CD4-positive, alpha-beta T cell (primary cell): Measurements from ENCODE around the gene DRC7. TPM values are rescaled to one million over a fixed set of nuclear protein-coding genes. Genes with fewer than 3 reads are reported as not detected.

Experiments
- ATAC-seq: fragments of 200-7000 bp; cut with Tn5 transposase; one replicate; pipeline ENCODE4 v1.10.0; 2022; ENCODE audit warnings: mild to moderate bottlenecking; ENCODE audit not compliant: poor library complexity
- CTCF ChIA-PET: fragments of 350-600 bp; sonication (Branson Sonifier 250); formaldehyde crosslinking; loops from one replicate; lab custom pipeline; 2021; ENCODE audit warnings: antibody characterized with exemption, inconsistent platforms; lab: Charles Lee
- POLR2A ChIA-PET: fragments of 350-600 bp; sonication (Branson Sonifier 250); formaldehyde crosslinking; loops from one replicate; lab custom pipeline; 2021; ENCODE audit warnings: antibody characterized with exemption, inconsistent platforms; lab: Charles Lee
- DNase-seq, 14 experiments: peaks; one replicate each; pipeline ENCODE4 v3.0.0-alpha.2; 2013 to 2020; ENCODE audit warnings: mixed read lengths in 2 of 14
- H3K27ac ChIP-seq, 2 donors: one replicate each; pipeline versions ENCODE4 v1.5.1 to v1.7.0; 2013; ENCODE audit warnings: low read length in 2 of 2, low read depth in 1 of 2, mild to moderate bottlenecking in 1 of 2
- H3K27me3 ChIP-seq, 2 experiments: 1 replicate in 1 of 2; 2 replicates in 1 of 2; pipeline versions ENCODE4 v1.6.1 to v1.7.0; 2013; ENCODE audit warnings: low read length in 2 of 2, control low read depth in 1 of 2, mild to moderate bottlenecking in 1 of 2, moderate library complexity in 1 of 2; ENCODE audit not compliant: insufficient read depth in 2 of 2, control insufficient read depth in 1 of 2
- H3K36me3 ChIP-seq: one replicate; pipeline ENCODE4 v1.6.1; 2013; ENCODE audit warnings: low read length, control low read depth; ENCODE audit not compliant: insufficient read depth
- H3K4me1 ChIP-seq: one replicate; pipeline ENCODE4 v1.6.1; 2013; ENCODE audit warnings: low read length, control low read depth; ENCODE audit not compliant: insufficient read depth
- H3K4me3 ChIP-seq: one replicate; pipeline ENCODE4 v1.5.1; 2013; ENCODE audit warnings: mild to moderate bottlenecking, low read length, moderate library complexity
- H3K9me3 ChIP-seq, 2 experiments: 1 replicate in 1 of 2; 2 replicates in 1 of 2; pipeline versions ENCODE4 v1.6.1 to v1.7.0; 2013; ENCODE audit warnings: low read length in 2 of 2, mild to moderate bottlenecking in 2 of 2, control low read depth in 1 of 2, moderate library complexity in 1 of 2; ENCODE audit not compliant: control insufficient read depth in 1 of 2, insufficient read depth in 1 of 2
- H3K27ac Mint-ChIP-seq: one replicate; pipeline ENCODE4 v1.8.0; 2020; ENCODE audit warnings: mixed read lengths
- H3K27me3 Mint-ChIP-seq: one replicate; pipeline ENCODE4 v1.8.0; 2021; ENCODE audit warnings: mixed read lengths
- H3K36me3 Mint-ChIP-seq: one replicate; pipeline ENCODE4 v1.8.0; 2021; ENCODE audit warnings: low read depth, mixed read lengths
- H3K4me1 Mint-ChIP-seq: one replicate; pipeline ENCODE4 v1.8.0; 2021; ENCODE audit warnings: low read depth, mixed read lengths
- H3K4me3 Mint-ChIP-seq: one replicate; pipeline ENCODE4 v1.8.0; 2020; ENCODE audit warnings: mild to moderate bottlenecking, mixed read lengths
- H3K9me3 Mint-ChIP-seq: one replicate; pipeline ENCODE4 v1.8.0; 2020; ENCODE audit warnings: mixed read lengths
- CTCF ChIP-seq: fragments of 200-600 bp; IDR thresholded peaks from one replicate; pipeline ENCODE4 v1.8.0; 2022; ENCODE audit warnings: antibody characterized with exemption, mild to moderate bottlenecking
- intact Hi-C, 2 experiments: fragments of 100-400 bp; cut with DNase I in 1 of 2; cut with micrococcal nuclease in 1 of 2; formaldehyde crosslinking; loops; one replicate each; pipeline versions ENCODE4 v1.15.1 to v1.9.0; 2023 to 2025; cut with DNase I, micrococcal nuclease
- total RNA-seq, 174 experiments: library from RNA in 2 of 174; stranded (reverse) in 2 of 174; gene quantifications; one replicate each; pipeline ENCODE4 v1.2.3 and lab custom pipeline; 2021 to 2026

The DRC7 gene
- total RNA-seq, 2 experiments from 2014 or later = not detected

- Mint-ChIP-seq H3K9me3 (no peaks in the 10 kb centered on the region), H3K27me3 (no peaks in the 10 kb centered on the region), H3K27ac (no peak overlapping the region), H3K4me1 (no peaks in the 10 kb centered on the region), H3K36me3 (peaks cover 4% of the 10 kb centered on the region), H3K4me3 (no peak overlapping the region)
- intact Hi-C loops = loop anchor here (2.0 to 10.0 kb wide), 4 partner anchors 107 to 729 kb away; no protein-coding TSS in a partner anchor
- ATAC-seq (no peak), DNase-seq (no peak)
- Histone ChIP-seq H3K4me1 (peaks cover 15% of the 10 kb centered on the region), H3K36me3 (peaks cover 9% of the 10 kb centered on the region), H3K9me3 (no peaks in the 10 kb centered on the region), H3K27me3 (no peaks in the 10 kb centered on the region), H3K27ac (no peak overlapping the region), H3K4me3 (no peak overlapping the region)
- CTCF ChIA-PET = interaction anchor here (0.8 to 1.3 kb wide), 2 partner anchors 19 to 37 kb away, joined by 3 read pairs; no protein-coding TSS in a partner anchor
- POLR2A ChIA-PET = interaction anchor here (0.6 kb wide), 1 partner anchor 22 kb away, joined by 3 read pairs; the partner anchor contains the start of gene KATNB1
- TF ChIP-seq CTCF = no peak
Observed at GRCh38 chr16:57757883-57758282, 63.3 kb downstream of the DRC7 start.

- DNase-seq (peak in 1 of 14 experiments; percentile 21), ATAC-seq (no peak)
- H3K27ac Mint-ChIP-seq = no peak overlapping the region
Observed at GRCh38 chr16:57758331-57759117, 63.9 kb downstream of the DRC7 start.

GRCh38 chr16:57759131-57759530, 64.5 kb downstream of the DRC7 start:
- DNase-seq (no peak), ATAC-seq (no peak)
- H3K27ac ChIP-seq = no peak overlapping the region
- Mint-ChIP-seq H3K36me3 (peaks cover 4% of the 10 kb centered on the region), H3K9me3 (no peaks in the 10 kb centered on the region), H3K27ac (no peak overlapping the region), H3K27me3 (no peaks in the 10 kb centered on the region), H3K4me3 (no peak overlapping the region), H3K4me1 (no peaks in the 10 kb centered on the region)
- H3K36me3 ChIP-seq = peaks cover 2% of the 10 kb centered on the region
- POLR2A ChIA-PET = no interaction called here
- no peak for TF ChIP-seq CTCF
- H3K27me3 ChIP-seq = no peaks in the 10 kb centered on the region
- H3K4me1 ChIP-seq = peaks cover 15% of the 10 kb centered on the region
- no peaks in the 10 kb centered on the region for H3K9me3 ChIP-seq
- CTCF ChIA-PET = no interaction called here
- intact Hi-C loops = loop anchor here (5.0 to 10.0 kb wide), 3 partner anchors 106 to 728 kb away; no protein-coding TSS in a partner anchor
- H3K4me3 ChIP-seq = no peak overlapping the region

More at GRCh38 chr16:57758331-57759117, 63.9 kb downstream of the DRC7 start:
- Mint-ChIP-seq H3K36me3 (peaks cover 4% of the 10 kb centered on the region), H3K27me3 (no peaks in the 10 kb centered on the region), H3K4me3 (no peak overlapping the region), H3K9me3 (no peaks in the 10 kb centered on the region), H3K4me1 (no peaks in the 10 kb centered on the region)
- POLR2A ChIA-PET = no interaction called here
- Histone ChIP-seq H3K36me3 (peaks cover 6% of the 10 kb centered on the region), H3K4me3 (no peak overlapping the region), H3K4me1 (peaks cover 15% of the 10 kb centered on the region), H3K27ac (no peak overlapping the region), H3K27me3 (no peaks in the 10 kb centered on the region), H3K9me3 (no peaks in the 10 kb centered on the region)
- CTCF ChIA-PET = no interaction called here
- intact Hi-C loops = loop anchor here (5.0 to 10.0 kb wide), 3 partner anchors 106 to 729 kb away; no protein-coding TSS in a partner anchor
- no peak for TF ChIP-seq CTCF
